HepG2 (cell line): ENCODE data around the gene MRM1. TPM values are rescaled to one million over a fixed set of nuclear protein-coding genes. Genes with fewer than 3 reads are reported as not detected.
A peak's percentile ranks its signal among the peaks of the same experiment; 100 is the strongest.

Experiments
- BHLHE40 ChIP-seq: IDR thresholded peaks from 2 replicates; pipeline ENCODE4 v1.6.1; 2011; ENCODE audit warnings: low read length, improper control_type of control experiment
- CBX5 ChIP-seq: sonication (generic); formaldehyde crosslinking; IDR thresholded peaks from 2 replicates; pipeline ENCODE4 v1.4.0; 2020; ENCODE audit warnings: missing genetic modification reagents, borderline replicate concordance
- GLMP ChIP-seq: sonication (generic); formaldehyde crosslinking; IDR thresholded peaks from 2 replicates; pipeline ENCODE4 v1.9.0; 2021; ENCODE audit warnings: missing genetic modification reagents, mild to moderate bottlenecking, borderline replicate concordance
- GPBP1L1 ChIP-seq: sonication (generic); formaldehyde crosslinking; IDR thresholded peaks from 2 replicates; pipeline ENCODE4 v1.5.0; 2020; ENCODE audit warnings: mild to moderate bottlenecking, missing genetic modification reagents
- IKZF1 ChIP-seq: fragments of 450-650 bp; IDR thresholded peaks from 2 replicates; pipeline ENCODE4 v1.7.1; 2016
- MED13 ChIP-seq: sonication (generic); formaldehyde crosslinking; IDR thresholded peaks from 2 replicates; pipeline ENCODE4 v1.5.0; 2020; ENCODE audit warnings: missing genetic modification reagents
- MNT ChIP-seq: fragments of 450-650 bp; IDR thresholded peaks from 2 replicates; pipeline ENCODE4 v1.6.1; 2016
- NR3C1 ChIP-seq: sonication (generic); formaldehyde crosslinking; IDR thresholded peaks from 2 replicates; pipeline ENCODE4 v1.4.0; 2020; ENCODE audit warnings: missing genetic modification reagents
- REXO4 ChIP-seq: sonication (generic); formaldehyde crosslinking; IDR thresholded peaks from 2 replicates; pipeline ENCODE4 v1.8.0; 2022; ENCODE audit warnings: missing genetic modification reagents, mild to moderate bottlenecking, borderline replicate concordance
- SATB2 ChIP-seq: sonication (generic); formaldehyde crosslinking; IDR thresholded peaks from 2 replicates; pipeline ENCODE4 v1.5.0; 2020; ENCODE audit warnings: missing genetic modification reagents
- SRSF1 ChIP-seq: fragments of 200-400 bp; formaldehyde crosslinking; optimal IDR thresholded peaks from 2 replicates; pipeline ENCODE3; 2017; ENCODE audit warnings: mild to moderate bottlenecking, low read depth, low read length, moderate library complexity
- SSRP1 ChIP-seq: IDR thresholded peaks from 2 replicates; pipeline ENCODE4 v1.6.1; 2016; ENCODE audit warnings: control low read depth
- ZBTB40 ChIP-seq, 2 experiments: fragments of 450-650 bp in 1 of 2; sonication (generic) in 1 of 2; formaldehyde crosslinking in 1 of 2; IDR thresholded peaks; 2 replicates each; pipeline versions ENCODE4 v1.6.1 to v1.8.0; 2016 to 2022; ENCODE audit warnings: antibody characterized with exemption in 1 of 2, mild to moderate bottlenecking in 1 of 2, missing genetic modification reagents in 1 of 2
- ZNF101 ChIP-seq: sonication (generic); formaldehyde crosslinking; IDR thresholded peaks from 2 replicates; pipeline ENCODE4 v1.4.0; 2020; ENCODE audit warnings: mild to moderate bottlenecking, low read depth, missing genetic modification reagents, borderline replicate concordance
- polyA plus RNA-seq, 8 experiments: library from polyadenylated mRNA; depleted of rRNA in 3 of 8; stranded (reverse) in 7 of 8; unstranded in 1 of 8; fragments of >200 nt; fragmentation: Illumina TruSeq in 4 of 8; extraction: Trizol in 4 of 8; gene quantifications; 2 replicates each; pipeline versions ENCODE4 v1.2.1 to v1.2.3, GENCODE V29; 2011 to 2016; ENCODE audit warnings: low read depth in 4 of 8, missing spikeins in 1 of 8, mixed read lengths in 1 of 8; ENCODE audit not compliant: insufficient read depth in 1 of 8
- total RNA-seq, 5 experiments: library from RNA; depleted of rRNA; stranded (reverse); fragments of >200 nt; fragmentation: Illumina TruSeq; extraction: Trizol; gene quantifications; 2 replicates each; pipeline ENCODE4 v1.2.3, GENCODE V29; 2016; ENCODE audit warnings: low read depth in 1 of 5

MRM1 gene
- total and polyA plus RNA-seq, 2 of the 13 experiments (the other 11 are each of a cell fraction or from before 2014, with no cell fraction given), result 4.1 to 11.3 TPM

GRCh38 chr17:36601303-36602029 is at the start of gene MRM1 (continued):
- TF ChIP-seq MNT (peak; percentile 61), SRSF1 (peak; percentile 82), BHLHE40 (no peak), GPBP1L1 (CRISPR knock-in tag) (no peak), GLMP (CRISPR knock-in tag) (no peak), REXO4 (CRISPR knock-in tag) (no peak), CBX5 (CRISPR knock-in tag) (no peak), NR3C1 (no peak), SATB2 (CRISPR knock-in tag) (peak; percentile 54), MED13 (peak; percentile 63; the same call in 1 of the 2 replicates), SSRP1 (CRISPR knock-in tag) (no peak), IKZF1 (no peak), ZNF101 (CRISPR knock-in tag) (peak; percentile 39; the same call in 1 of the 2 replicates), ZBTB40 (IDR thresholded peaks at IDR 0.05) (no peak), ZBTB40 (CRISPR knock-in tag; IDR thresholded peaks at IDR 0.05) (0 out of 2 replicates have a peak, but pooled peaks have one; percentile 57)
